WTC11 (cell line): ENCODE data around the gene KCNIP1.

Experiments used
- CREB1 ChIP-seq: sonication (generic); formaldehyde crosslinking; IDR thresholded peaks from 2 replicates; pipeline ENCODE4 v1.8.0; 2023; ENCODE audit warnings: mild to moderate bottlenecking, missing genetic modification reagents
- CREM ChIP-seq: sonication (generic); formaldehyde crosslinking; IDR thresholded peaks from 2 replicates; pipeline ENCODE4 v1.8.1; 2022; ENCODE audit warnings: mild to moderate bottlenecking, missing genetic modification reagents, moderate library complexity
- MXD4 ChIP-seq: fragments of 250-450 bp; sonication (Bioruptor Pico); IDR thresholded peaks from 2 replicates; pipeline ENCODE4 v1.8.0; 2021; ENCODE audit warnings: mild to moderate bottlenecking, moderate library complexity, borderline replicate concordance
- NFYB ChIP-seq: sonication (generic); formaldehyde crosslinking; conservative IDR thresholded peaks from 2 replicates; pipeline ENCODE4 v1.8.0; 2022; ENCODE audit warnings: low read depth, missing genetic modification reagents
- TEAD1 ChIP-seq: sonication (generic); formaldehyde crosslinking; IDR thresholded peaks from 2 replicates; pipeline ENCODE4 v1.8.0; 2022; ENCODE audit warnings: mild to moderate bottlenecking, missing genetic modification reagents
- ZNF423 ChIP-seq: fragments of 250-450 bp; sonication (Bioruptor Pico); IDR thresholded peaks from 2 replicates; pipeline ENCODE4 v2.1.2; 2022; ENCODE audit warnings: mild to moderate bottlenecking, moderate library complexity
- TF ChIP-seq, protein P1 (sequence below): fragments of 200-600 bp; IDR thresholded peaks from 2 replicates; pipeline ENCODE4 v1.8.0; 2022; ENCODE audit warnings: antibody characterized with exemption
- TF ChIP-seq, protein P2 (sequence below): sonication (generic); formaldehyde crosslinking; IDR thresholded peaks from 2 replicates; pipeline ENCODE4 v1.8.0; 2023; ENCODE audit warnings: missing genetic modification reagents
- TF ChIP-seq, protein P3 (sequence below): sonication (generic); formaldehyde crosslinking; IDR thresholded peaks from 2 replicates; pipeline ENCODE4 v1.8.1; 2022; ENCODE audit warnings: low read depth, missing genetic modification reagents, borderline replicate concordance
- TF ChIP-seq, protein P4 (sequence below): sonication (generic); formaldehyde crosslinking; IDR thresholded peaks from 2 replicates; pipeline ENCODE4 v1.8.1; 2022; ENCODE audit warnings: mild to moderate bottlenecking, moderate library complexity, missing genetic modification reagents
- TF ChIP-seq, protein P5 (sequence below): sonication (generic); formaldehyde crosslinking; IDR thresholded peaks from 2 replicates; pipeline ENCODE4 v1.8.0; 2022; ENCODE audit warnings: mild to moderate bottlenecking, missing genetic modification reagents
- TF ChIP-seq, protein P6 (sequence below): fragments of 250-450 bp; sonication (Bioruptor Pico); IDR thresholded peaks from 2 replicates; pipeline ENCODE4 v1.8.0; 2021; ENCODE audit warnings: mild to moderate bottlenecking

DNA sequence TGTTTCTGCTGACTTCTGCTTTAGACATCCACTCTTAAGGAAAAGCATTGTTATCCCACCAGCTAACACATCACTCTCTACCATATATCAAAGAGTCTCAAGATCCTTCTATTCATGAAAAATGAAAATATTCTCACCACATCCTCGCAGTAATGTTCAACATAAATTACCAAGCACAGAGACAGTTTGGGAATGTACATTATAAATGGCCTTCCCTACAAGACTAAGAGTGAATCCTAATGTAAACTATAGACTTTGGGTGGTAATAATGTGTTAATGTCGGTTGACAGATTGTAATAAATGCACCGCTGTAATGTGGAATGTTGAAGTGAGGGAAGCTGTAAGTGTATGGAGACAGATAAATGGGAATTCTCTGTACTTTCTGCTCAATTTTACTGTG, 27.1 kb upstream of the KCNIP1 start:
- TF ChIP-seq CREM (CRISPR knock-in tag) (no peak), CREB1 (CRISPR knock-in tag) (no peak), TEAD1 (CRISPR knock-in tag) (no peak), MXD4 (CRISPR knock-in tag) (no peak), NFYB (CRISPR knock-in tag) (no peak), ZNF423 (no peak)
- TF ChIP-seq, protein P1, sequence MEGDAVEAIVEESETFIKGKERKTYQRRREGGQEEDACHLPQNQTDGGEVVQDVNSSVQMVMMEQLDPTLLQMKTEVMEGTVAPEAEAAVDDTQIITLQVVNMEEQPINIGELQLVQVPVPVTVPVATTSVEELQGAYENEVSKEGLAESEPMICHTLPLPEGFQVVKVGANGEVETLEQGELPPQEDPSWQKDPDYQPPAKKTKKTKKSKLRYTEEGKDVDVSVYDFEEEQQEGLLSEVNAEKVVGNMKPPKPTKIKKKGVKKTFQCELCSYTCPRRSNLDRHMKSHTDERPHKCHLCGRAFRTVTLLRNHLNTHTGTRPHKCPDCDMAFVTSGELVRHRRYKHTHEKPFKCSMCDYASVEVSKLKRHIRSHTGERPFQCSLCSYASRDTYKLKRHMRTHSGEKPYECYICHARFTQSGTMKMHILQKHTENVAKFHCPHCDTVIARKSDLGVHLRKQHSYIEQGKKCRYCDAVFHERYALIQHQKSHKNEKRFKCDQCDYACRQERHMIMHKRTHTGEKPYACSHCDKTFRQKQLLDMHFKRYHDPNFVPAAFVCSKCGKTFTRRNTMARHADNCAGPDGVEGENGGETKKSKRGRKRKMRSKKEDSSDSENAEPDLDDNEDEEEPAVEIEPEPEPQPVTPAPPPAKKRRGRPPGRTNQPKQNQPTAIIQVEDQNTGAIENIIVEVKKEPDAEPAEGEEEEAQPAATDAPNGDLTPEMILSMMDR = no peak
- TF ChIP-seq, protein P2, sequence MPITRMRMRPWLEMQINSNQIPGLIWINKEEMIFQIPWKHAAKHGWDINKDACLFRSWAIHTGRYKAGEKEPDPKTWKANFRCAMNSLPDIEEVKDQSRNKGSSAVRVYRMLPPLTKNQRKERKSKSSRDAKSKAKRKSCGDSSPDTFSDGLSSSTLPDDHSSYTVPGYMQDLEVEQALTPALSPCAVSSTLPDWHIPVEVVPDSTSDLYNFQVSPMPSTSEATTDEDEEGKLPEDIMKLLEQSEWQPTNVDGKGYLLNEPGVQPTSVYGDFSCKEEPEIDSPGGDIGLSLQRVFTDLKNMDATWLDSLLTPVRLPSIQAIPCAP (CRISPR knock-in tag) = no peak
- TF ChIP-seq, protein P3, sequence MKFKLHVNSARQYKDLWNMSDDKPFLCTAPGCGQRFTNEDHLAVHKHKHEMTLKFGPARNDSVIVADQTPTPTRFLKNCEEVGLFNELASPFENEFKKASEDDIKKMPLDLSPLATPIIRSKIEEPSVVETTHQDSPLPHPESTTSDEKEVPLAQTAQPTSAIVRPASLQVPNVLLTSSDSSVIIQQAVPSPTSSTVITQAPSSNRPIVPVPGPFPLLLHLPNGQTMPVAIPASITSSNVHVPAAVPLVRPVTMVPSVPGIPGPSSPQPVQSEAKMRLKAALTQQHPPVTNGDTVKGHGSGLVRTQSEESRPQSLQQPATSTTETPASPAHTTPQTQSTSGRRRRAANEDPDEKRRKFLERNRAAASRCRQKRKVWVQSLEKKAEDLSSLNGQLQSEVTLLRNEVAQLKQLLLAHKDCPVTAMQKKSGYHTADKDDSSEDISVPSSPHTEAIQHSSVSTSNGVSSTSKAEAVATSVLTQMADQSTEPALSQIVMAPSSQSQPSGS (CRISPR knock-in tag) = no peak
- TF ChIP-seq, protein P4, sequence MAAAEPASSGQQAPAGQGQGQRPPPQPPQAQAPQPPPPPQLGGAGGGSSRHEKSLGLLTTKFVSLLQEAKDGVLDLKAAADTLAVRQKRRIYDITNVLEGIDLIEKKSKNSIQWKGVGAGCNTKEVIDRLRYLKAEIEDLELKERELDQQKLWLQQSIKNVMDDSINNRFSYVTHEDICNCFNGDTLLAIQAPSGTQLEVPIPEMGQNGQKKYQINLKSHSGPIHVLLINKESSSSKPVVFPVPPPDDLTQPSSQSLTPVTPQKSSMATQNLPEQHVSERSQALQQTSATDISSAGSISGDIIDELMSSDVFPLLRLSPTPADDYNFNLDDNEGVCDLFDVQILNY (CRISPR knock-in tag) = no peak
- TF ChIP-seq, protein P5, sequence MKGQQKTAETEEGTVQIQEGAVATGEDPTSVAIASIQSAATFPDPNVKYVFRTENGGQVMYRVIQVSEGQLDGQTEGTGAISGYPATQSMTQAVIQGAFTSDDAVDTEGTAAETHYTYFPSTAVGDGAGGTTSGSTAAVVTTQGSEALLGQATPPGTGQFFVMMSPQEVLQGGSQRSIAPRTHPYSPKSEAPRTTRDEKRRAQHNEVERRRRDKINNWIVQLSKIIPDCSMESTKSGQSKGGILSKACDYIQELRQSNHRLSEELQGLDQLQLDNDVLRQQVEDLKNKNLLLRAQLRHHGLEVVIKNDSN (CRISPR knock-in tag) = no peak
- TF ChIP-seq, protein P6, sequence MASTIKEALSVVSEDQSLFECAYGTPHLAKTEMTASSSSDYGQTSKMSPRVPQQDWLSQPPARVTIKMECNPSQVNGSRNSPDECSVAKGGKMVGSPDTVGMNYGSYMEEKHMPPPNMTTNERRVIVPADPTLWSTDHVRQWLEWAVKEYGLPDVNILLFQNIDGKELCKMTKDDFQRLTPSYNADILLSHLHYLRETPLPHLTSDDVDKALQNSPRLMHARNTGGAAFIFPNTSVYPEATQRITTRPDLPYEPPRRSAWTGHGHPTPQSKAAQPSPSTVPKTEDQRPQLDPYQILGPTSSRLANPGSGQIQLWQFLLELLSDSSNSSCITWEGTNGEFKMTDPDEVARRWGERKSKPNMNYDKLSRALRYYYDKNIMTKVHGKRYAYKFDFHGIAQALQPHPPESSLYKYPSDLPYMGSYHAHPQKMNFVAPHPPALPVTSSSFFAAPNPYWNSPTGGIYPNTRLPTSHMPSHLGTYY (CRISPR knock-in tag) = no peak
